CD14-positive monocyte (primary cell): ENCODE measurements around the gene G6PC3. TPM values are rescaled to one million over a fixed set of nuclear protein-coding genes. Genes with fewer than 3 reads are reported as not detected.

ENCODE experiments used
- DNase-seq, 3 donors: peaks; one replicate each; pipeline ENCODE4 v3.0.0-alpha.2; 2011 to 2022
- H2AFZ ChIP-seq: 2 replicates; pipeline ENCODE4 v1.6.0; 2012; ENCODE audit warnings: mild to moderate bottlenecking, low read depth, low read length, inconsistent platforms; ENCODE audit not compliant: insufficient read depth, poor library complexity, severe bottlenecking
- H3K27ac ChIP-seq, 2 donors: 1 replicate in 1 of 2; 2 replicates in 1 of 2; pipeline ENCODE4 v1.5.1; 2012 to 2013; ENCODE audit warnings: low read length in 2 of 2, control low read depth in 1 of 2, inconsistent platforms in 1 of 2, low read depth in 1 of 2, mild to moderate bottlenecking in 1 of 2
- H3K27me3 ChIP-seq, 2 donors: one replicate each; pipeline versions ENCODE4 v1.6.0 to v1.6.1; 2011 to 2013; ENCODE audit warnings: low read length in 2 of 2; ENCODE audit not compliant: control insufficient read depth in 2 of 2, insufficient read depth in 2 of 2
- H3K36me3 ChIP-seq, 2 donors: replicated peaks in 1 of 2; 1 replicate in 1 of 2; 2 replicates in 1 of 2; pipeline versions ENCODE4 v1.5.1 to v1.6.1; 2012 to 2013; ENCODE audit warnings: low read length in 2 of 2, control low read depth in 1 of 2, inconsistent platforms in 1 of 2, mild to moderate bottlenecking in 1 of 2; ENCODE audit not compliant: insufficient read depth in 2 of 2, control insufficient read depth in 1 of 2
- H3K4me1 ChIP-seq, 2 donors: 1 replicate in 1 of 2; 2 replicates in 1 of 2; pipeline versions ENCODE4 v1.5.1 to v1.6.1; 2012 to 2013; ENCODE audit warnings: low read length in 2 of 2, control low read depth in 1 of 2, inconsistent platforms in 1 of 2, mild to moderate bottlenecking in 1 of 2, moderate library complexity in 1 of 2; ENCODE audit not compliant: insufficient read depth in 2 of 2, control insufficient read depth in 1 of 2
- H3K4me2 ChIP-seq: replicated peaks from 2 replicates; pipeline ENCODE3; 2012; ENCODE audit warnings: low read length, moderate library complexity, mild to moderate bottlenecking; ENCODE audit not compliant: poor library complexity, severe bottlenecking; ENCODE audit errors: extremely low read depth
- H3K4me3 ChIP-seq, 3 experiments: fragments of 200-600 bp in 1 of 3; sonication (generic) in 1 of 3; replicated peaks in 1 of 3; 1 replicate in 2 of 3; 2 replicates in 1 of 3; pipeline ENCODE4 v1.5.1; 2011 to 2013; ENCODE audit warnings: low read length in 3 of 3, mild to moderate bottlenecking in 3 of 3, control low read depth in 2 of 3, low read depth in 2 of 3, inconsistent platforms in 1 of 3, moderate library complexity in 1 of 3
- H3K79me2 ChIP-seq: 2 replicates; pipeline ENCODE4 v1.6.0; 2012; ENCODE audit warnings: mild to moderate bottlenecking, control low read depth, inconsistent platforms, low read length, moderate library complexity; ENCODE audit not compliant: insufficient read depth
- H3K9ac ChIP-seq: 2 replicates; pipeline ENCODE4 v1.6.0; 2017; ENCODE audit warnings: low read length, mild to moderate bottlenecking; ENCODE audit not compliant: insufficient read depth, poor library complexity, severe bottlenecking
- H3K9me3 ChIP-seq, 2 donors: replicated peaks in 1 of 2; 1 replicate in 1 of 2; 2 replicates in 1 of 2; pipeline versions ENCODE4 v1.5.1 to v1.6.1; 2012 to 2013; ENCODE audit warnings: low read length in 2 of 2, control low read depth in 1 of 2; ENCODE audit not compliant: control insufficient read depth in 1 of 2, insufficient read depth in 1 of 2
- H4K20me1 ChIP-seq: 2 replicates; pipeline ENCODE4 v1.6.0; 2012; ENCODE audit warnings: mild to moderate bottlenecking, low read length, control low read depth, moderate library complexity; ENCODE audit not compliant: insufficient read depth
- H3K27ac Mint-ChIP-seq, 7 donors: one replicate each; pipeline ENCODE4 v1.8.0; 2020; ENCODE audit warnings: mild to moderate bottlenecking in 7 of 7, mixed read lengths in 7 of 7, moderate library complexity in 6 of 7, inconsistent platforms in 2 of 7
- H3K27me3 Mint-ChIP-seq, 3 donors: one replicate each; pipeline ENCODE4 v1.8.0; 2021 to 2022; ENCODE audit warnings: low read depth in 3 of 3, mild to moderate bottlenecking in 3 of 3, mixed read lengths in 3 of 3, moderate library complexity in 3 of 3, inconsistent platforms in 1 of 3
- H3K36me3 Mint-ChIP-seq, 2 donors: one replicate each; pipeline ENCODE4 v1.8.0; 2020; ENCODE audit warnings: mixed read lengths in 2 of 2, inconsistent platforms in 1 of 2, mild to moderate bottlenecking in 1 of 2
- H3K4me1 Mint-ChIP-seq: one replicate; pipeline ENCODE4 v1.8.0; 2020; ENCODE audit warnings: mild to moderate bottlenecking, mixed read lengths
- H3K4me3 Mint-ChIP-seq, 2 donors: one replicate each; pipeline ENCODE4 v1.8.0; 2020; ENCODE audit warnings: mild to moderate bottlenecking in 2 of 2, mixed read lengths in 2 of 2, moderate library complexity in 1 of 2
- H3K9me3 Mint-ChIP-seq, 7 donors: one replicate each; pipeline ENCODE4 v1.8.0; 2020 to 2022; ENCODE audit warnings: mixed read lengths in 7 of 7, mild to moderate bottlenecking in 6 of 7, moderate library complexity in 6 of 7, inconsistent platforms in 2 of 7
- CTCF ChIP-seq: fragments of 200-600 bp; IDR thresholded peaks from one replicate; pipeline ENCODE4 v1.8.0; 2022; ENCODE audit warnings: antibody characterized with exemption, mild to moderate bottlenecking
- WGBS: methylation state at CpG from one replicate; pipeline ENCODE4 v1.1.5; 2013; ENCODE audit warnings: missing lambda C conversion rate; ENCODE audit not compliant: insufficient coverage; 5-methylcytosine and 5-hydroxymethylcytosine counted together
- intact Hi-C, 2 donors: fragments of 100-400 bp; cut with micrococcal nuclease; formaldehyde crosslinking; loops; one replicate each; pipeline versions ENCODE4 v1.15.0 to v1.15.1; 2023
- polyA plus RNA-seq, 3 donors: library from polyadenylated mRNA; depleted of rRNA in 1 of 3; unstranded in 2 of 3; stranded (reverse) in 1 of 3; fragments of 300-500 nt in 2 of 3; fragments of >200 nt in 1 of 3; fragmentation: Illumina TruSeq in 2 of 3; gene quantifications; 1 replicate in 2 of 3; 2 replicates in 1 of 3; pipeline ENCODE4 v1.2.3, GENCODE V29; 2012 to 2021

G6PC3 gene
- polyA plus RNA-seq, 3 donors: 38.0 to 46.4 (median 42.4) TPM

- H3K27me3 ChIP-seq: no peaks in the 10 kb centered on the region
- 95% methylated on average over 7 of the region's 10 CpGs for WGBS
- TF ChIP-seq CTCF: no peak
- peaks cover 57 to 66% of the 10 kb centered on the region in 2 donors for H3K4me1 ChIP-seq
- no peak for DNase-seq
- peaks cover 22% of the 10 kb centered on the region for H4K20me1 ChIP-seq
- H3K9ac ChIP-seq: no peak overlapping the region
- H3K9me3 Mint-ChIP-seq: no peaks in the 10 kb centered on the region
- peaks cover 0 to 1% (median 0%) of the 10 kb centered on the region in 3 donors for H3K27me3 Mint-ChIP-seq
- H3K4me3 ChIP-seq: no peak overlapping the region
- peak overlapping the region in 1 of 2 donors; percentile 80 for H3K27ac ChIP-seq
- H2AFZ ChIP-seq: no peak overlapping the region
- peaks cover 39 to 59% of the 10 kb centered on the region in 2 donors for H3K36me3 ChIP-seq
- H3K4me1 Mint-ChIP-seq: peaks cover 65% of the 10 kb centered on the region
- no peak overlapping the region for H3K4me3 Mint-ChIP-seq
- H3K79me2 ChIP-seq: peaks cover 26% of the 10 kb centered on the region
- no peaks in the 10 kb centered on the region for H3K9me3 ChIP-seq
- no peak overlapping the region for H3K4me2 ChIP-seq
- H3K27ac Mint-ChIP-seq: peak overlapping the region in 4 of 7 donors; percentile 69 to 73 (median 73)
- peaks cover 50 to 68% of the 10 kb centered on the region in 2 donors for H3K36me3 Mint-ChIP-seq
- intact Hi-C loops: no loop called here
Measured at GRCh38 chr17:44075598-44076293, 5.2 kb downstream of the G6PC3 start.

- peaks cover 54% of the 10 kb centered on the region for H3K4me1 Mint-ChIP-seq
- Histone ChIP-seq H3K36me3 (peaks cover 43 to 67% of the 10 kb centered on the region in 2 donors), H3K9me3 (no peaks in the 10 kb centered on the region), H3K9ac (peak overlapping the region; percentile 59), H3K27me3 (no peaks in the 10 kb centered on the region), H3K4me1 (peaks cover 46 to 55% of the 10 kb centered on the region in 2 donors), H3K79me2 (peaks cover 17% of the 10 kb centered on the region), H3K27ac (peak overlapping the region; percentile 65 to 80), H3K4me3 (peak overlapping the region in 1 of 3 experiments; percentile 61), H3K4me2 (peak overlapping the region; percentile 62), H2AFZ (no peak overlapping the region), H4K20me1 (peaks cover 13% of the 10 kb centered on the region)
- H3K36me3 Mint-ChIP-seq: peaks cover 55 to 77% of the 10 kb centered on the region in 2 donors
- intact Hi-C loops: no loop called here
- H3K27me3 Mint-ChIP-seq: peaks cover 0 to 1% (median 0%) of the 10 kb centered on the region in 3 donors
- no CpG with 5 or more reads among the region's 6 CpGs for WGBS
- peak overlapping the region; percentile 78 to 95 (median 86) for H3K27ac Mint-ChIP-seq
- peak overlapping the region in 1 of 2 donors; percentile 61 for H3K4me3 Mint-ChIP-seq
- DNase-seq: no peak
- H3K9me3 Mint-ChIP-seq: no peaks in the 10 kb centered on the region
- no peak for TF ChIP-seq CTCF
Measured at GRCh38 chr17:44076716-44077594, 6.4 kb downstream of the G6PC3 start.
